Vagina (tissue), 2 donors: Measurements from ENCODE around the gene DENND2C.

ENCODE experiments used
- CTCF ChIP-seq, 3 experiments: fragments of 450-650 bp in 2 of 3; fragments of 200-600 bp in 1 of 3; sonication (generic) in 1 of 3; IDR thresholded peaks; one replicate each; pipeline ENCODE4 v1.5.1; 2017 to 2019; ENCODE audit warnings: antibody characterized with exemption in 3 of 3, mild to moderate bottlenecking in 2 of 3, moderate library complexity in 2 of 3
- POLR2AphosphoS5 ChIP-seq, 2 donors: sonication (generic); formaldehyde crosslinking; IDR thresholded peaks; one replicate each; pipeline ENCODE4 v1.9.0; 2017; ENCODE audit warnings: antibody characterized with exemption in 2 of 2, mild to moderate bottlenecking in 2 of 2, low read depth in 1 of 2; ENCODE audit not compliant: insufficient read depth in 1 of 2

- TF ChIP-seq CTCF (IDR thresholded peaks at IDR 0.05) = no peak
- no peak for TF ChIP-seq POLR2AphosphoS5 (IDR thresholded peaks at IDR 0.05; ENCODE audit: insufficient read depth in 1 of 2, low read depth in 1 of 2)
Observed at GRCh38 chr1:114607223-114607622, 62.6 kb downstream of the DENND2C start.
